NK-92 (cell line): ENCODE measurements around the gene CISH.

Source experiments
- DNase-seq: peaks from one replicate; lab custom pipeline; 2025; ENCODE audit not compliant: unreplicated experiment; lab: John Stamatoyannopoulos, UW

The CISH gene

GRCh38 chr3:50637945-50638344 is 26.4 kb upstream of the CISH start:
- no peak for DNase-seq

- no peak for DNase-seq
Measured at GRCh38 chr3:50637011-50637410, 25.4 kb upstream of the CISH start.

- DNase-seq: no peak
Measured at GRCh38 chr3:50635066-50635465, 23.5 kb upstream of the CISH start.

- DNase-seq: no peak
Measured at GRCh38 chr3:50633230-50633790, 21.7 kb upstream of the CISH start.

- no peak for DNase-seq
Measured at GRCh38 chr3:50632450-50632849, 20.9 kb upstream of the CISH start.

GRCh38 chr3:50630877-50631276 is 19.3 kb upstream of the CISH start:
- DNase-seq: no peak

GRCh38 chr3:50630394-50630793 is 18.8 kb upstream of the CISH start:
- DNase-seq: no peak

- no peak for DNase-seq
Measured at GRCh38 chr3:50628601-50629000, 17.0 kb upstream of the CISH start.

- no peak for DNase-seq
Measured at GRCh38 chr3:50627407-50628051, 16.0 kb upstream of the CISH start.

- DNase-seq: no peak
Measured at GRCh38 chr3:50626401-50626800, 14.8 kb upstream of the CISH start.

- no peak for DNase-seq
Measured at GRCh38 chr3:50625231-50626182, 13.9 kb upstream of the CISH start.

GRCh38 chr3:50624634-50625033 is 13.1 kb upstream of the CISH start:
- no peak for DNase-seq

- no peak for DNase-seq
Measured at GRCh38 chr3:50623840-50624474, 12.4 kb upstream of the CISH start.

- no peak for DNase-seq
Measured at GRCh38 chr3:50622881-50623280, 11.3 kb upstream of the CISH start.

GRCh38 chr3:50620820-50621219 is 9.2 kb upstream of the CISH start:
- no peak for DNase-seq

GRCh38 chr3:50620420-50620819 is 8.8 kb upstream of the CISH start:
- DNase-seq: no peak

- DNase-seq: no peak
Measured at GRCh38 chr3:50617911-50618481, 6.4 kb upstream of the CISH start.

- no peak for DNase-seq
Measured at GRCh38 chr3:50617096-50617791, 5.7 kb upstream of the CISH start, which contains the start of gene MAPKAPK3. Gene MAPKAPK3, plus strand, starts transcription at chr3:50617151. Its CDS starts 415 bp downstream, at chr3:50617566.

GRCh38 chr3:50616770-50617095 is 5.2 kb upstream of the CISH start:
- peak; percentile 62 for DNase-seq

GRCh38 chr3:50616003-50616769 is 4.6 kb upstream of the CISH start:
- DNase-seq: peak; percentile 3
